ENCODE measurements around the gene CITED4.

CITED4 gene

GRCh38 chr1:40851643-40852042 lies 10.5 kb downstream of the CITED4 start:
- Histone ChIP-seq H3K27ac (no peak overlapping the region), H3K27me3 (ENCODE audit: control insufficient read depth, insufficient read depth, low read length) (no peaks in the 10 kb centered on the region), H3K79me2 (no peaks in the 10 kb centered on the region), H2AFZ (no peak overlapping the region), H3K4me2 (ENCODE audit: low read length) (no peak overlapping the region), H3K9me3 (ENCODE audit: control insufficient read depth, low read length) (no peaks in the 10 kb centered on the region), H3K9ac (no peak overlapping the region), H3K36me3 (ENCODE audit: control insufficient read depth, insufficient read depth, low read length) (no peaks in the 10 kb centered on the region), H3K4me3 (ENCODE audit: low read depth, low read length) (no peak overlapping the region), H3K4me1 (no peaks in the 10 kb centered on the region)
- no peak for TF ChIP-seq CTCF (IDR thresholded peaks at IDR 0.05)

- peak overlapping the region; percentile 13 for H2AFZ ChIP-seq
- H3K27me3 ChIP-seq (ENCODE audit: control insufficient read depth, insufficient read depth, low read length): no peaks in the 10 kb centered on the region
- no peaks in the 10 kb centered on the region for H3K79me2 ChIP-seq
- no peak overlapping the region for H3K9ac ChIP-seq
- no peak overlapping the region for H3K4me3 ChIP-seq (ENCODE audit: low read depth, low read length)
- H3K27ac ChIP-seq: no peak overlapping the region
- no peaks in the 10 kb centered on the region for H3K4me1 ChIP-seq
- no peaks in the 10 kb centered on the region for H3K36me3 ChIP-seq (ENCODE audit: control insufficient read depth, insufficient read depth, low read length)
- no peak overlapping the region for H3K4me2 ChIP-seq (ENCODE audit: low read length)
- H3K9me3 ChIP-seq (ENCODE audit: control insufficient read depth, low read length): no peaks in the 10 kb centered on the region
- peak; percentile 65 for TF ChIP-seq CTCF (IDR thresholded peaks at IDR 0.05)
Measured at GRCh38 chr1:40849801-40850592, 12.2 kb downstream of the CITED4 start.

GRCh38 chr1:40848530-40849189 lies 13.5 kb downstream of the CITED4 start:
- Histone ChIP-seq H3K4me1 (no peaks in the 10 kb centered on the region), H3K9ac (no peak overlapping the region), H3K4me2 (ENCODE audit: low read length) (no peak overlapping the region), H3K36me3 (ENCODE audit: control insufficient read depth, insufficient read depth, low read length) (no peaks in the 10 kb centered on the region), H3K4me3 (ENCODE audit: low read depth, low read length) (no peak overlapping the region), H3K9me3 (ENCODE audit: control insufficient read depth, low read length) (no peaks in the 10 kb centered on the region), H3K79me2 (no peaks in the 10 kb centered on the region), H3K27ac (no peak overlapping the region), H3K27me3 (ENCODE audit: control insufficient read depth, insufficient read depth, low read length) (no peaks in the 10 kb centered on the region), H2AFZ (no peak overlapping the region)
- peak; percentile 68 for TF ChIP-seq CTCF (IDR thresholded peaks at IDR 0.05)

GRCh38 chr1:40847023-40847745 lies 15.0 kb downstream of the CITED4 start:
- H3K9ac ChIP-seq: no peak overlapping the region
- no peaks in the 10 kb centered on the region for H3K36me3 ChIP-seq (ENCODE audit: control insufficient read depth, insufficient read depth, low read length)
- TF ChIP-seq CTCF (IDR thresholded peaks at IDR 0.05): no peak

More at GRCh38 chr1:40847023-40847745, 15.0 kb downstream of the CITED4 start:
- no peaks in the 10 kb centered on the region for H3K4me1 ChIP-seq
- no peaks in the 10 kb centered on the region for H3K9me3 ChIP-seq (ENCODE audit: control insufficient read depth, low read length)
- H3K79me2 ChIP-seq: no peaks in the 10 kb centered on the region
- H3K27ac ChIP-seq: no peak overlapping the region
- no peak overlapping the region for H3K4me3 ChIP-seq (ENCODE audit: low read depth, low read length)
- H3K4me2 ChIP-seq (ENCODE audit: low read length): no peak overlapping the region
- no peak overlapping the region for H2AFZ ChIP-seq
- no peaks in the 10 kb centered on the region for H3K27me3 ChIP-seq (ENCODE audit: control insufficient read depth, insufficient read depth, low read length)
